ENCODE data around the gene PPIF.
A peak's percentile ranks its signal among the peaks of the same experiment; 100 is the strongest.

Gene PPIF

GRCh38 chr10:79347226-79347893, at the start of gene PPIF:
Gene PPIF (plus strand): TSS chr10:79347469. CDS start chr10:79347549, 80 bp downstream.
- DNase-seq: peak; percentile 96

- no peak for DNase-seq
These were observed 48.6 kb upstream of the PPIF start for GRCh38 chr10:79298403-79299244.

GRCh38 chr10:79299397-79300241, 47.6 kb upstream of the PPIF start:
- DNase-seq: no peak

- DNase-seq: no peak
These were observed 46.6 kb upstream of the PPIF start for GRCh38 chr10:79300711-79301110.

GRCh38 chr10:79301754-79302530, 45.3 kb upstream of the PPIF start:
- no peak for DNase-seq

- DNase-seq: no peak
These were observed 43.4 kb upstream of the PPIF start for GRCh38 chr10:79303631-79304478.

- no peak for DNase-seq
These were observed 42.7 kb upstream of the PPIF start for GRCh38 chr10:79304479-79305087.

- no peak for DNase-seq
These were observed 41.8 kb upstream of the PPIF start for GRCh38 chr10:79305515-79305914.

GRCh38 chr10:79305988-79306387, 41.3 kb upstream of the PPIF start:
- no peak for DNase-seq

- DNase-seq: no peak
These were observed 40.5 kb upstream of the PPIF start for GRCh38 chr10:79306644-79307220.

GRCh38 chr10:79308016-79308415, 39.3 kb upstream of the PPIF start:
- DNase-seq: no peak

GRCh38 chr10:79308969-79309665, 38.2 kb upstream of the PPIF start:
- DNase-seq: no peak

GRCh38 chr10:79310200-79310865, 36.9 kb upstream of the PPIF start:
- DNase-seq: no peak

- DNase-seq: no peak
These were observed 36.2 kb upstream of the PPIF start for GRCh38 chr10:79310911-79311573.

GRCh38 chr10:79311581-79312407, 35.5 kb upstream of the PPIF start:
- no peak for DNase-seq

GRCh38 chr10:79312601-79313187, 34.6 kb upstream of the PPIF start:
- no peak for DNase-seq

GRCh38 chr10:79313320-79313719, 33.9 kb upstream of the PPIF start:
- DNase-seq: no peak
